ENCODE data around the gene USP10.

The USP10 gene

GRCh38 chr16:84717484-84717883, 17.7 kb downstream of the USP10 start:
- ChIA-PET POLR2A (no interaction called here), CTCF (interaction anchor here (0.9 to 34.5 kb wide), 5 partner anchors 8 to 204 kb away, joined by 3 to 665 read pairs (median 4); no protein-coding TSS in a partner anchor)
- TF ChIP-seq, protein P1, sequence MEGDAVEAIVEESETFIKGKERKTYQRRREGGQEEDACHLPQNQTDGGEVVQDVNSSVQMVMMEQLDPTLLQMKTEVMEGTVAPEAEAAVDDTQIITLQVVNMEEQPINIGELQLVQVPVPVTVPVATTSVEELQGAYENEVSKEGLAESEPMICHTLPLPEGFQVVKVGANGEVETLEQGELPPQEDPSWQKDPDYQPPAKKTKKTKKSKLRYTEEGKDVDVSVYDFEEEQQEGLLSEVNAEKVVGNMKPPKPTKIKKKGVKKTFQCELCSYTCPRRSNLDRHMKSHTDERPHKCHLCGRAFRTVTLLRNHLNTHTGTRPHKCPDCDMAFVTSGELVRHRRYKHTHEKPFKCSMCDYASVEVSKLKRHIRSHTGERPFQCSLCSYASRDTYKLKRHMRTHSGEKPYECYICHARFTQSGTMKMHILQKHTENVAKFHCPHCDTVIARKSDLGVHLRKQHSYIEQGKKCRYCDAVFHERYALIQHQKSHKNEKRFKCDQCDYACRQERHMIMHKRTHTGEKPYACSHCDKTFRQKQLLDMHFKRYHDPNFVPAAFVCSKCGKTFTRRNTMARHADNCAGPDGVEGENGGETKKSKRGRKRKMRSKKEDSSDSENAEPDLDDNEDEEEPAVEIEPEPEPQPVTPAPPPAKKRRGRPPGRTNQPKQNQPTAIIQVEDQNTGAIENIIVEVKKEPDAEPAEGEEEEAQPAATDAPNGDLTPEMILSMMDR (IDR thresholded peaks at IDR 0.05; ENCODE audit: insufficient read depth, low read length, missing control alignments) = no peak
- no peak for DNase-seq (ENCODE audit: low read depth, low spot score)
- H3K4me3 ChIP-seq (ENCODE audit: low read depth, low read length) = no peak overlapping the region

DNA sequence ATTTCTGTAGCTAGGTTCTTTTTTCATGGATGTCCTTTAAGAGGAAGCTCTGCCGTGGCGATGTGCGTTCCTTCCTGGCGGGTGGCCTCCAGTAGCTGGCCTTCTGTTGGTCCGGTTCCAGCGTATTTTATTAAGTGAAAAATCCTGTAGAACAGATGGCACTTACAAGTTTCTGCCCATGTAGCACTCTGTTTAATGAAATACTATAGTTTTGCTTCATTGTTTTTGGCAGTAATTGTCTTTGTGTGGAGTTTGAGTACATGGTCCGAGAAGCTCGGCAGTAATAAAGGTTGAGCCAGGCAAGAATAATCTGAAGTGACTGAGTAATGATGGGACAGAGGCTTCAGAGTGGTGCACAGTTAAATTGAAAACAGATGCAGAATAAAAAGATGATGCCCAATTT, 20.4 kb downstream of the USP10 start:
- no peak for DNase-seq (ENCODE audit: low read depth, low spot score)
- TF ChIP-seq, protein P1 (IDR thresholded peaks at IDR 0.05; ENCODE audit: insufficient read depth, low read length, missing control alignments) = no peak
- CTCF ChIA-PET = interaction anchor here (0.6 to 34.5 kb wide), 12 partner anchors 9 to 251 kb away, joined by 3 to 665 read pairs (median 4); no protein-coding TSS in a partner anchor
- POLR2A ChIA-PET = no interaction called here
- H3K4me3 ChIP-seq (ENCODE audit: low read depth, low read length) = no peak overlapping the region

- no peak for DNase-seq (ENCODE audit: low read depth, low spot score)
- ChIA-PET POLR2A (no interaction called here), CTCF (interaction anchor here (1.2 to 34.5 kb wide), 6 partner anchors 8 to 211 kb away, joined by 6 to 665 read pairs (median 105); partner anchors contain the start of gene COTL1)
Observed at GRCh38 chr16:84722068-84722467, 22.3 kb downstream of the USP10 start.

GRCh38 chr16:84723906-84724305, 24.1 kb downstream of the USP10 start:
- ChIA-PET CTCF (interaction anchor here (1.4 to 34.5 kb wide), 12 partner anchors 10 to 218 kb away, joined by 3 to 665 read pairs (median 40); partner anchors contain the start of genes COTL1, KLHL36 and MEAK7), POLR2A (no interaction called here)
- no peak for DNase-seq (ENCODE audit: low read depth, low spot score)
- TF ChIP-seq, protein P1 (IDR thresholded peaks at IDR 0.05; ENCODE audit: insufficient read depth, low read length, missing control alignments) = no peak
- no peak overlapping the region for H3K4me3 ChIP-seq (ENCODE audit: low read depth, low read length)

More at GRCh38 chr16:84722068-84722467, 22.3 kb downstream of the USP10 start:
- H3K4me3 ChIP-seq (ENCODE audit: low read depth, low read length) = no peak overlapping the region
- TF ChIP-seq, protein P1 (IDR thresholded peaks at IDR 0.05; ENCODE audit: insufficient read depth, low read length, missing control alignments) = no peak

GRCh38 chr16:84724606-84725309, 25.0 kb downstream of the USP10 start:
- H3K4me3 ChIP-seq (ENCODE audit: low read depth, low read length) = no peak overlapping the region
- no peak for DNase-seq (ENCODE audit: low read depth, low spot score)
- TF ChIP-seq, protein P1 (IDR thresholded peaks at IDR 0.05; ENCODE audit: insufficient read depth, low read length, missing control alignments) = no peak
- POLR2A ChIA-PET = no interaction called here
- CTCF ChIA-PET = interaction anchor here (1.0 to 34.5 kb wide), 21 partner anchors 10 to 247 kb away, joined by 3 to 665 read pairs (median 21); partner anchors contain the start of genes COTL1, KLHL36 and MEAK7

DNA sequence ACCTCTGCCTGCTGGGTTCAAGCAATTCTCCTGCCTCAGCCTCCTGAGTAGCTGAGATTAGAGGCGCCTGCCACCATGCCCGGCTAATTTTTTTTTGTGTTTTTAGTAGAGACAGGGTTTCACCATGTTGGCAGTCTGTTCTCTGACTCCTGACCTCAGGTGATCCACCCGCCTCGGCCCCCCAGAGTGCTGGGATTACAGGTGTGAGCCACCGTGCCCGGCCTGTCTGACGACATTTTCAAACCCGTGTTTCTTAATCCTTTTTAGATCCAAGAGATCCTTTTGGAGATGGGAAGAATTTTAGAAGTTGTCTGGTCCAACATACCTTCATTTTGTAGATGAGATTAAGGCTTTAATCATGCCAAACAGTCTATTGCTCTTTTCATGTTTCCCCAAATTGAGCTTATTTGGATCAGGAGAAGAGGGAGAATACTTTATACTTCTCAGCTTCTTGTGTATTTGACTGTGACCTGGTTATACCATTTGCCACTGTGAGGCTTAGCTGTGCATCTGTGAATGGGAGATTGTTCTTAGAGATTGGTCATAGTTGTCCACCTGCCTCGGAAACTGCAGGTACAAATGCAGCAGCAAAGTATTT, 25.8 kb downstream of the USP10 start:
- no peak for DNase-seq (ENCODE audit: low read depth, low spot score)
- ChIA-PET CTCF (interaction anchor here (0.5 to 34.5 kb wide), 38 partner anchors 10 to 273 kb away, joined by 3 to 665 read pairs (median 6); partner anchors contain the start of genes COTL1, KLHL36 and MEAK7), POLR2A (interaction anchor here (0.6 kb wide), 1 partner anchor 103 kb away, joined by 3 read pairs; no protein-coding TSS in a partner anchor)
- TF ChIP-seq, protein P1 (IDR thresholded peaks at IDR 0.05; ENCODE audit: insufficient read depth, low read length, missing control alignments) = no peak
- H3K4me3 ChIP-seq (ENCODE audit: low read depth, low read length) = no peak overlapping the region

Data from AG04449 (cell line).